GM18498 (cell line): ENCODE measurements around the gene POLR2M.
A peak's percentile ranks its signal among the peaks of the same experiment; 100 is the strongest.

Experiments
- ATAC-seq: cut with Tn5 transposase; IDR thresholded peaks from one replicate; pipeline ENCODE4 v1.9.1; 2021; ENCODE audit warnings: mild to moderate bottlenecking, moderate library complexity; ENCODE audit not compliant: unreplicated experiment

POLR2M gene

DNA sequence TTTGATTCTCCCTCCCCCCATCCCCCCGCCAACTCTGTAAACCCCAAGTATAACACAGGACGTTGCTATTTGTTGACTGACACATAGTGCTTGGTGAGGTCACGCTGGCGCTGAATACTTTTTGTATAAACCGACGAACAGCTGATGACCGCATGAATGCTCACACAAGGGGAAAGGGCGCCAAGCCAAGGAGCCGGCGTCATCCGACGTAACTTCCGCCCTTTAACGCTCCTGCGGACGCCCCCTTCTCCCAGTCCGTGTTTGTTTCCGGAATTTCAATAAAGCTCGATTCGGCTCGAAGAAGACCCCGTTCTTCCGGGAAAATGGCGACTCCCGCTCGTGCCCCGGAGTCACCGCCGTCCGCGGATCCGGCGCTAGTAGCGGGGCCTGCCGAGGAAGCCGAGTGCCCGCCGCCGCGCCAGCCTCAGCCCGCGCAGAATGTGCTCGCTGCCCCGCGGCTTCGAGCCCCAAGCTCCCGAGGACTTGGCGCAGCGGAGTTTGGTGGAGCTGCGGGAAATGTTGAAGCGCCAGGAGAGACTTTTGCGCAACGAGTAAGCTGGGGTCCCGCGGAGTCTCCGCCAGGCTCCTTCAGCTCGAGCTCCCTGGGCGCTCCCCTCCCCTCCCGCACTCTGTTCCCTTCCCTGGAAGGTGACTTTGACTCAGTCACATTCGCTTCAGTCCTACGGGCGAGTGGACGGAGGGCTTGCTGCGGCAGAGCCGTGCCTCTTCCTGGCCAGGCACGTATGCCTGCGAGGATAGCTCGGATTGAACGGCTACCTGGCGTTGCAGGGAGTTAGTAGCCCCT lies at the start of gene POLR2M:
Gene POLR2M, plus strand, starts transcription at position 310 of the 805 bp plus-strand sequence. Its CDS starts 129 bp downstream, at position 439.
- ATAC-seq = peak; percentile 93

- no peak for ATAC-seq
Observed at GRCh38 chr15:57657619-57658018, 48.9 kb upstream of the POLR2M start.

DNA sequence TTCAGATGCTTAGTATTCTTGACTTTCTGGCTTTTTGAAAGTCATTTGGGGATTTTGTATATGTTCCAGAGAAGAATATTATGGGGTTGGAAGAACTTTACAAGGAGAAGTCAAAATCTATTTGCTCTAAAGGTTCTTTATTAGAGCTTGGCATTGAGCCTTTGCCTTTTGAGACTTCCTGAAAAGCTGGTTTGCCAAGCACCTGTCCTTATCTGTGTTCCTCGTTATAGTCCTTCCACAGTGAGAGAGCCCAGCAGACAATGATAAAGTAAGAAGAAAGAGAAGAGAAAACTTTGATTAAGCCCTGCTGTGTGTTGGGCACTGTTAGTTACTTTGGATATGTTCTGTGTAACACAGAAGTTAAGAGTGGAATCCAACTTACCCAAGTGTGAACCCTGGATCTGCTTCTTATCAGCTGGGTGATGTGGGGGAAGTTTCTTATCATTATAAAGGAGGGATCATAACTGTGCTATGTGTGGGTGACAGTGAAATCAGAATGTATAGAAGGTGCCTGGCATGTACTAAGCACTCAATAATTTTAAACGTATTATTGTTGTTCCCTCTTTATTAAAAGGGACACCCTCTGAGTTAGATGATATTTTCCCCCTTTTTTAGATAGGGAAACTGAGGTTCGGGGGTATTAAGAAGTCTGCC lies 44.3 kb upstream of the POLR2M start:
- no peak for ATAC-seq

GRCh38 chr15:57662802-57663201 lies 43.7 kb upstream of the POLR2M start:
- ATAC-seq = no peak

- ATAC-seq = no peak
Observed at GRCh38 chr15:57663262-57663661, 43.3 kb upstream of the POLR2M start.

- ATAC-seq = no peak
Observed at GRCh38 chr15:57665194-57665593, 41.3 kb upstream of the POLR2M start.

- ATAC-seq = no peak
Observed at GRCh38 chr15:57665939-57666338, 40.6 kb upstream of the POLR2M start.

DNA sequence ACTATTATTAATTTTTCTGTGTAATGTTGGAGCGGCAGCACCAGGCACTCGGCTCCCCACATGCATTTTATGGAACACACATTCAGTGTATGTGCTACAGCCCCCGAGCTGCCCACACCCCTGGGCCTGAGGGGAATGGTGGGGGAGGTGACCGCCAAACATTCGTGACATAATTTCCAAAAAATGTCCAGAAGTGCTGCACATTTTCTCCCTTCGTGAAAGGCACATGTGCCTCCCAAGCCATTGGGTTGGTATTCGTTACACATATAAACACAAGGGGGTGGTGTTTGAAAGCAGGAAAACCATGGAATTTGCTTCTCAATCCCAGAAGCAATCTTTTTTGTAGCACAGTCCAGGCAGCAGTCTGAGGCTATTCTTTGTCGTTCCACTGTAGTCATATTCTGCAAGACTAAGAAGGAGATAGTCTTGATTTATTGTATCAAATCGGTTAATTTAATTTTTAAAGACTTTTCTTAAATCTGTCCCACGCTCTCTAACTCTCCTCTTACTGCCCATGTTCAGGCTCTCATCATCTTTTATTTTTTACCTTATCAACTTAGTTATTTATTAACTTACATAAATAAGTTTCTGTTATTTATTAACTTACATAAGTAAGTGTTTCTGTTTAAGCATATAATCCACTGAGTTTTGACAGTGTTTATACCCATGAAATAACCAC lies 39.2 kb upstream of the POLR2M start:
- ATAC-seq = no peak

- ATAC-seq = no peak
Observed at GRCh38 chr15:57668016-57668415, 38.5 kb upstream of the POLR2M start.

DNA sequence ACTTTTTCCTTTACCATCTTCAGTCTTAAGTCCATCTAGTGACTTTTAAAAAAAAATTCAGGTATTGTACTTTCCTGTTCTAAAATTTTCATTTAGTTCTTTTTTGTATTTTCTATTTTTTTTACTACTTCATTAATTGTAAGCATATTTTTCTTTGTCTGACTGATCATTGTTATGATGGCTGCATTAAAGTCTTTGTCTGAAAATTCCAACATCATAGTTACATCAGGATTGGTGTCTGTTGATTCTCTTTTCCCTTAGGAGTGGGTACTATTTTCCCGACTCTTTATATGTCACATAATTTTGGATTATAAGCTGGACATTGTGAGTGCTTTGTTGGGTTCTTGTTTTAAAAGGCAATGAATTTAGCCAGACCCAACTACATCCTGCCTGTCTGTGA lies 34.9 kb upstream of the POLR2M start:
- ATAC-seq = no peak

GRCh38 chr15:57675481-57676181 lies 30.9 kb upstream of the POLR2M start:
- no peak for ATAC-seq

- no peak for ATAC-seq
Observed at GRCh38 chr15:57676585-57676984, 29.9 kb upstream of the POLR2M start.

DNA sequence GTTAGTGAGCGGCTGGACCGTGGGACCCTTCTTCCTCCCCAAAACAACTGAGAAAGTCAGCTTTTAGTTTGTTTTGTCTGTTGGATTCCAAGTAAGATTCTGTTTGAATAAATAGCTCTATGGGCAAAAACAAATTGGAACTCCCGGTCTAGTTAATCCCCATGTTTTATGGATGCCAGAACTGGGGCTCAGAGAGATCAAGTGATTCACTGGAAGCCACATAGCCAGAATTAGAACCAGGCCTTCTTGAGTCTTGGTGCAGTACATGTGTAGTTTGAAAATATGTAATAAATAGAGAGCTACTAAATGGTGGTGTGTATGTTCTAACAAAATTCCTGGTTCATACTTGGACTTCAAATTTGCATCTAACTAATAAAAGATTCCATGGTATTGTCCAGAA lies 29.3 kb upstream of the POLR2M start:
- ATAC-seq = no peak

GRCh38 chr15:57680021-57680420 lies 26.5 kb upstream of the POLR2M start:
- ATAC-seq = no peak

- ATAC-seq = no peak
Observed at GRCh38 chr15:57681011-57681410, 25.5 kb upstream of the POLR2M start.

GRCh38 chr15:57683481-57683880 lies 23.0 kb upstream of the POLR2M start:
- no peak for ATAC-seq

- ATAC-seq = no peak
Observed at GRCh38 chr15:57684491-57685151, 21.9 kb upstream of the POLR2M start.

- no peak for ATAC-seq
Observed at GRCh38 chr15:57685306-57686095, 21.0 kb upstream of the POLR2M start.

DNA sequence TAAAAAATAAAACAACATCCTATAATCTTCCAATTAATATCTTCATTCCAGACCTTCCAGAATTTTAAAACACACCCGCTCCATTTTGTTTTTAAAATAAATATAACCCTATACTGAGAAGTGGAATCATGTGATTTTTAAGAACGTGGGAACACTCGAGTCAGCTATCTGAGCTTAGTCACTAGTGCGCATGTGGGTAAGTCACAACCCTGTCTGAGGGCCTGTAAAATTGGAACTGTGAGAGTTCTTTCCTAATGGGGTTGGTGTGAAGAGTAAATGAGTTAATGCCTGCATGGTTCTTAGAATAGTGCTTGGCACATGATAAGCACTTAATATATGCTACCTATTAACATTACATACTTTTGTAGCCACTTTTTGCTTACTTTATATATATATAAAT lies 19.9 kb upstream of the POLR2M start:
- no peak for ATAC-seq
